NCI-H128 (cell line): ENCODE measurements around the gene BIN1.

Experiments
- DNase-seq: peaks from one replicate; lab custom pipeline; 2025; ENCODE audit not compliant: unreplicated experiment; lab: John Stamatoyannopoulos, UW

The BIN1 gene

GRCh38 chr2:127060264-127060945 is 46.5 kb downstream of the BIN1 start:
- DNase-seq, result no peak

GRCh38 chr2:127059559-127059958 is 47.4 kb downstream of the BIN1 start:
- no peak for DNase-seq

GRCh38 chr2:127058954-127059252 is 48.1 kb downstream of the BIN1 start:
- no peak for DNase-seq

GRCh38 chr2:127058246-127058953 is 48.6 kb downstream of the BIN1 start:
- no peak for DNase-seq

GRCh38 chr2:127057371-127058245 is 49.3 kb downstream of the BIN1 start:
- DNase-seq, result no peak

- no peak for DNase-seq
These were observed 50.2 kb downstream of the BIN1 start for GRCh38 chr2:127056631-127057370.

- no peak for DNase-seq
These were observed 50.9 kb downstream of the BIN1 start for GRCh38 chr2:127056086-127056485.

GRCh38 chr2:127055786-127056076 is 51.2 kb downstream of the BIN1 start:
- no peak for DNase-seq

GRCh38 chr2:127054996-127055785 is 51.8 kb downstream of the BIN1 start:
- no peak for DNase-seq

- DNase-seq, result no peak
These were observed 52.4 kb downstream of the BIN1 start for GRCh38 chr2:127054604-127054930.

GRCh38 chr2:127053731-127054603 is 53.0 kb downstream of the BIN1 start:
- DNase-seq, result no peak

- DNase-seq, result no peak
These were observed 53.9 kb downstream of the BIN1 start for GRCh38 chr2:127052771-127053691.

GRCh38 chr2:127052057-127052770 is 54.7 kb downstream of the BIN1 start:
- no peak for DNase-seq

GRCh38 chr2:127051116-127052056 is 55.6 kb downstream of the BIN1 start:
- no peak for DNase-seq

GRCh38 chr2:127050803-127051115 is 56.2 kb downstream of the BIN1 start:
- no peak for DNase-seq

- DNase-seq, result no peak
These were observed 56.8 kb downstream of the BIN1 start for GRCh38 chr2:127049927-127050802.
